Right lobe of liver (tissue), 4 donors: ENCODE results near the gene DDX10.

Experiments used
- CTCF ChIP-seq, 4 donors: fragments of 200-600 bp in 3 of 4; fragments of 450-650 bp in 1 of 4; IDR thresholded peaks; one replicate each; pipeline versions ENCODE4 v1.5.1 to v1.8.0; 2016 to 2022; ENCODE audit warnings: antibody characterized with exemption in 4 of 4, mild to moderate bottlenecking in 2 of 4
- POLR2A ChIP-seq: fragments of 450-650 bp; IDR thresholded peaks from one replicate; pipeline ENCODE4 v1.6.1; 2017; ENCODE audit warnings: antibody characterized with exemption, mild to moderate bottlenecking
- donor health status: DM: no; HTN: no; CAD: no.
- donor health status: DM: no; HTN: no; CAD: no.
- donor health status: DM: no; HTN: yes; CAD: no.

- no peak for TF ChIP-seq CTCF (IDR thresholded peaks at IDR 0.05)
- TF ChIP-seq POLR2A, result no peak
Observed at GRCh38 chr11:108672113-108672512, 7.2 kb downstream of the DDX10 start.
